ENCODE measurements around the gene ZNF689. TPM values are rescaled to one million over a fixed set of nuclear protein-coding genes. Genes with fewer than 3 reads are reported as not detected.

ZNF689 gene
- total and polyA plus RNA-seq, 2 of the 13 experiments (the other 11 are each of a cell fraction or from before 2014, with no cell fraction given), result 9.7 to 19.5 TPM

DNA sequence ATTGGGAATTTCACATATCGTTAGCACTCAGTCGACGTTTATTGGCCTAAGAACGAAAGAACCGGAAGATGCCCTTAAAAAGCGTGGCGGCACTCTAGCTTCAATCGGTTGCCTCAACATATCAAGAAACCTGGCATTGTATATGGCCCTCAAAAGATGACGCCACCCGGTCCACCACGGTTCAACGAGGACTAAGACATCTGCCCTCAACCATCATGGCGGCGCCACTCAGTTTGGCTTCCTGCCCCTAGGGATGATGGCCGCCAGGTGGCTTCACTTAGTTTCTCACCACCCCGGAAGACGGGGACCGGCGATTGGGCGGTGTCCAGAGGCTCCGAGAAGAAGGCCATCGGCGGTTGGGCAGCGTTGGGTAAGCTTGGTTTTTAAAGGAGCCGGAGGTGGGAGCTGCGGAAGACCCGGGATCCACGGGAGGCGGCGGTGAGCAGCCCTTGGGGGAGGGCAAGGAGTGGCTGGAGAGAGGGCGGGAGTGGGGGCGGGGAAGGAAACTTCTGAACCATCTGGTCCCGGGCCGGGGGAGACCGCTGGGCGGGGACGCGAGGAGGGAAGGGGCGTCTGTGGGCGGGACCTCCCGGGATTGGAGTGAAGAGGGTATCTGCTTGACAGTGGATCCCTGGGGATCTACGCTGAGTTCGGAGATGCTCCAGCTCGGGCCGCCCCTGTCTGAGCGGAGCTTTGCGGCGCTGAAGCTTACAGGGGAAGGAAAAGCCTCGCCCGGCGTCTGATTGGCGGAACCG is 40.4 kb upstream of the ZNF689 start, which contains the start of gene PRR14 (continued):
- TF ChIP-seq, protein P1, sequence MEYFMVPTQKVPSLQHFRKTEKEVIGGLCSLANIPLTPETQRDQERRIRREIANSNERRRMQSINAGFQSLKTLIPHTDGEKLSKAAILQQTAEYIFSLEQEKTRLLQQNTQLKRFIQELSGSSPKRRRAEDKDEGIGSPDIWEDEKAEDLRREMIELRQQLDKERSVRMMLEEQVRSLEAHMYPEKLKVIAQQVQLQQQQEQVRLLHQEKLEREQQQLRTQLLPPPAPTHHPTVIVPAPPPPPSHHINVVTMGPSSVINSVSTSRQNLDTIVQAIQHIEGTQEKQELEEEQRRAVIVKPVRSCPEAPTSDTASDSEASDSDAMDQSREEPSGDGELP (IDR thresholded peaks at IDR 0.05; ENCODE audit: borderline replicate concordance, low read depth), result peak; percentile 64; the same call in 1 of the 2 replicates
- TF ChIP-seq ZNF263 (CRISPR knock-in tag; IDR thresholded peaks at IDR 0.05), result no peak
- peak; percentile 80 for TF ChIP-seq ZNF143 (CRISPR knock-in tag; IDR thresholded peaks at IDR 0.05)
- peak; percentile 70; the same call in 1 of the 2 replicates for TF ChIP-seq ZNF510 (CRISPR knock-in tag; IDR thresholded peaks at IDR 0.05; ENCODE audit: low read depth)
- no peak for TF ChIP-seq MBNL3 (CRISPR knock-in tag; conservative IDR thresholded peaks at IDR 0.05)
- peak; percentile 93 for TF ChIP-seq KAT8 (CRISPR knock-in tag; IDR thresholded peaks at IDR 0.05)
- TF ChIP-seq KLF6 (CRISPR knock-in tag; IDR thresholded peaks at IDR 0.05), result no peak; the same call in 1 of the 2 replicates
- TF ChIP-seq, protein P2, sequence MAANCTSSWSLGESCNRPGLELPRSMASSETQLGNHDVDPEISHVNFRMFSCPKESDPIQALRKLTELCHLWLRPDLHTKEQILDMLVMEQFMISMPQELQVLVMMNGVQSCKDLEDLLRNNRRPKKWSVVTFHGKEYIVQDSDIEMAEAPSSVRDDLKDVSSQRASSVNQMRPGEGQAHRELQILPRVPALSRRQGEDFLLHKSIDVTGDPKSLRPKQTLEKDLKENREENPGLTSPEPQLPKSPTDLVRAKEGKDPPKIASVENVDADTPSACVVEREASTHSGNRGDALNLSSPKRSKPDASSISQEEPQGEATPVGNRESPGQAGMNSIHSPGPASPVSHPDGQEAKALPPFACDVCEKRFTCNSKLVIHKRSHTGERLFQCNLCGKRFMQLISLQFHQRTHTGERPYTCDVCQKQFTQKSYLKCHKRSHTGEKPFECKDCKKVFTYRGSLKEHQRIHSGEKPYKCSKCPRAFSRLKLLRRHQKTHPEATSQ (CRISPR knock-in tag; IDR thresholded peaks at IDR 0.05; ENCODE audit: borderline replicate concordance), result no peak; the same call in 1 of the 2 replicates
- TF ChIP-seq, protein P3, sequence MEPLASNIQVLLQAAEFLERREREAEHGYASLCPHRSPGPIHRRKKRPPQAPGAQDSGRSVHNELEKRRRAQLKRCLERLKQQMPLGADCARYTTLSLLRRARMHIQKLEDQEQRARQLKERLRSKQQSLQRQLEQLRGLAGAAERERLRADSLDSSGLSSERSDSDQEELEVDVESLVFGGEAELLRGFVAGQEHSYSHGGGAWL (CRISPR knock-in tag; IDR thresholded peaks at IDR 0.05), result 0 out of 2 replicates have a peak, but pooled peaks have one; percentile 43
- TF ChIP-seq ZNF235 (CRISPR knock-in tag; IDR thresholded peaks at IDR 0.05; ENCODE audit: borderline replicate concordance), result peak; percentile 77; the same call in 1 of the 2 replicates
- no peak for TF ChIP-seq SIX4 (CRISPR knock-in tag; IDR thresholded peaks at IDR 0.05)
- TF ChIP-seq NCOA5 (CRISPR knock-in tag; IDR thresholded peaks at IDR 0.05), result no peak
- TF ChIP-seq SOX13 (IDR thresholded peaks at IDR 0.05), result peak; percentile 30; the same call in 1 of the 2 replicates
- TF ChIP-seq SOX13 (CRISPR knock-in tag; conservative IDR thresholded peaks at IDR 0.05 in 1 of 2, IDR thresholded peaks at IDR 0.05 in 1 of 2), result no peak
- no peak for TF ChIP-seq LCORL (IDR thresholded peaks at IDR 0.05)
- peak; percentile 65; the same call in 1 of the 2 replicates for TF ChIP-seq LCORL (CRISPR knock-in tag; IDR thresholded peaks at IDR 0.05)
- peak; percentile 72 for TF ChIP-seq YEATS4 (CRISPR knock-in tag; IDR thresholded peaks at IDR 0.05; ENCODE audit: borderline replicate concordance)
- TF ChIP-seq, protein P4, sequence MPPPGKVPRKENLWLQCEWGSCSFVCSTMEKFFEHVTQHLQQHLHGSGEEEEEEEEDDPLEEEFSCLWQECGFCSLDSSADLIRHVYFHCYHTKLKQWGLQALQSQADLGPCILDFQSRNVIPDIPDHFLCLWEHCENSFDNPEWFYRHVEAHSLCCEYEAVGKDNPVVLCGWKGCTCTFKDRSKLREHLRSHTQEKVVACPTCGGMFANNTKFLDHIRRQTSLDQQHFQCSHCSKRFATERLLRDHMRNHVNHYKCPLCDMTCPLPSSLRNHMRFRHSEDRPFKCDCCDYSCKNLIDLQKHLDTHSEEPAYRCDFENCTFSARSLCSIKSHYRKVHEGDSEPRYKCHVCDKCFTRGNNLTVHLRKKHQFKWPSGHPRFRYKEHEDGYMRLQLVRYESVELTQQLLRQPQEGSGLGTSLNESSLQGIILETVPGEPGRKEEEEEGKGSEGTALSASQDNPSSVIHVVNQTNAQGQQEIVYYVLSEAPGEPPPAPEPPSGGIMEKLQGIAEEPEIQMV (CRISPR knock-in tag; IDR thresholded peaks at IDR 0.05; ENCODE audit: low read depth), result peak; percentile 62; the same call in 1 of the 2 replicates
- no peak for TF ChIP-seq ZNF7 (CRISPR knock-in tag; IDR thresholded peaks at IDR 0.05)
- TF ChIP-seq TCF12 (IDR thresholded peaks at IDR 0.05), result no peak
- TF ChIP-seq TCF12 (CRISPR knock-in tag; IDR thresholded peaks at IDR 0.05), result no peak; the same call in none of the 2 replicates
- no peak for TF ChIP-seq SMAD3 (CRISPR knock-in tag; IDR thresholded peaks at IDR 0.05)
- TF ChIP-seq, protein P5, sequence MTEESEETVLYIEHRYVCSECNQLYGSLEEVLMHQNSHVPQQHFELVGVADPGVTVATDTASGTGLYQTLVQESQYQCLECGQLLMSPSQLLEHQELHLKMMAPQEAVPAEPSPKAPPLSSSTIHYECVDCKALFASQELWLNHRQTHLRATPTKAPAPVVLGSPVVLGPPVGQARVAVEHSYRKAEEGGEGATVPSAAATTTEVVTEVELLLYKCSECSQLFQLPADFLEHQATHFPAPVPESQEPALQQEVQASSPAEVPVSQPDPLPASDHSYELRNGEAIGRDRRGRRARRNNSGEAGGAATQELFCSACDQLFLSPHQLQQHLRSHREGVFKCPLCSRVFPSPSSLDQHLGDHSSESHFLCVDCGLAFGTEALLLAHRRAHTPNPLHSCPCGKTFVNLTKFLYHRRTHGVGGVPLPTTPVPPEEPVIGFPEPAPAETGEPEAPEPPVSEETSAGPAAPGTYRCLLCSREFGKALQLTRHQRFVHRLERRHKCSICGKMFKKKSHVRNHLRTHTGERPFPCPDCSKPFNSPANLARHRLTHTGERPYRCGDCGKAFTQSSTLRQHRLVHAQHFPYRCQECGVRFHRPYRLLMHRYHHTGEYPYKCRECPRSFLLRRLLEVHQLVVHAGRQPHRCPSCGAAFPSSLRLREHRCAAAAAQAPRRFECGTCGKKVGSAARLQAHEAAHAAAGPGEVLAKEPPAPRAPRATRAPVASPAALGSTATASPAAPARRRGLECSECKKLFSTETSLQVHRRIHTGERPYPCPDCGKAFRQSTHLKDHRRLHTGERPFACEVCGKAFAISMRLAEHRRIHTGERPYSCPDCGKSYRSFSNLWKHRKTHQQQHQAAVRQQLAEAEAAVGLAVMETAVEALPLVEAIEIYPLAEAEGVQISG (CRISPR knock-in tag; IDR thresholded peaks at IDR 0.05), result peak; percentile 88
- peak; percentile 100 for TF ChIP-seq YY1 (IDR thresholded peaks at IDR 0.05; ENCODE audit: insufficient read depth, insufficient replicate concordance, low read depth, low read length)

Measured in HepG2 (cell line).